HepG2 (cell line): Measurements from ENCODE around the gene ADAMTS13. TPM values are rescaled to one million over a fixed set of nuclear protein-coding genes. Genes with fewer than 3 reads are reported as not detected.
A peak's percentile ranks its signal among the peaks of the same experiment; 100 is the strongest.

Experiments
- ATAC-seq: fragments of 200-7000 bp; cut with Tn5 transposase; 3 replicates; pipeline ENCODE4 v1.9.1; 2020; ENCODE audit warnings: mild to moderate bottlenecking, moderate library complexity
- BruUV-seq: library from RNA; stranded (reverse); fragments of 400-500 nt; replicated peaks from 2 replicates; lab custom pipeline; 2021; lab: Mats Ljungman, UMichigan
- CTCF ChIA-PET: fragments of 300-600 bp; formaldehyde crosslinking; extraction: SDS; loops from one replicate; lab custom pipeline; 2021; ENCODE audit warnings: low total read pairs, inconsistent platforms, low intra/inter-chr PET ratio; lab: Yijun Ruan, JAX
- POLR2A ChIA-PET: fragments of 350-600 bp; sonication (Branson Sonifier 250); formaldehyde crosslinking; loops from one replicate; lab custom pipeline; 2020; ENCODE audit warnings: antibody characterized with exemption, inconsistent platforms; lab: Yijun Ruan, JAX
- DNase-seq: peaks from one replicate; pipeline ENCODE4 v3.0.0-alpha.2; 2015; ENCODE audit warnings: low spot score
- FAIRE-seq: peaks from 3 replicates; lab custom pipeline; 2011; peaks lifted over from hg19 to GRCh38; lab: Jason Lieb, UNC
- H2AFZ ChIP-seq: one replicate; pipeline ENCODE4 v1.6.1; 2011; ENCODE audit warnings: low read length, inconsistent platforms
- H3K27ac ChIP-seq: fragments of 300-600 bp; 3 replicates; pipeline ENCODE4 v1.8.0; 2011; ENCODE audit warnings: mixed run types, mild to moderate bottlenecking, mixed read lengths, low read length, inconsistent platforms; ENCODE audit not compliant: insufficient read depth; ENCODE audit errors: extremely low read length
- H3K27me3 ChIP-seq, 2 experiments: fragments of 200-600 bp in 1 of 2; 2 replicates in 1 of 2; 3 replicates in 1 of 2; pipeline versions ENCODE4 v1.6.0 to v1.8.0; 2011; ENCODE audit warnings: low read length in 2 of 2, mild to moderate bottlenecking in 2 of 2, moderate library complexity in 2 of 2, inconsistent platforms in 1 of 2; ENCODE audit not compliant: insufficient read depth in 2 of 2, control insufficient read depth in 1 of 2
- H3K36me3 ChIP-seq, 2 experiments: fragments of 200-600 bp in 1 of 2; replicated peaks in 1 of 2; 2 replicates in 1 of 2; 3 replicates in 1 of 2; pipeline versions ENCODE4 v1.5.1 to v1.8.0; 2011; ENCODE audit warnings: low read length in 2 of 2, inconsistent platforms in 1 of 2; ENCODE audit not compliant: insufficient read depth in 2 of 2, control insufficient read depth in 1 of 2
- H3K4me1 ChIP-seq: 2 replicates; pipeline ENCODE4 v1.5.1; 2012; ENCODE audit warnings: low read length, inconsistent platforms; ENCODE audit not compliant: insufficient read depth
- H3K4me2 ChIP-seq: 2 replicates; pipeline ENCODE4 v1.6.0; 2011; ENCODE audit warnings: low read depth, low read length, inconsistent platforms
- H3K4me3 ChIP-seq, 3 experiments: fragments of 200-600 bp in 1 of 3; sonication (generic), shearing (Covaris generic) in 1 of 3; replicated peaks in 1 of 3; 2 replicates each; pipeline ENCODE4 v1.5.1; 2011 to 2016; ENCODE audit warnings: low read length in 3 of 3, inconsistent platforms in 2 of 3, low read depth in 2 of 3, mild to moderate bottlenecking in 2 of 3, control low read depth in 1 of 3, mixed read lengths in 1 of 3; ENCODE audit not compliant: insufficient read depth in 1 of 3
- H3K79me2 ChIP-seq: one replicate; pipeline ENCODE4 v1.6.1; 2011; ENCODE audit warnings: low read length, inconsistent platforms; ENCODE audit not compliant: insufficient read depth
- H3K9ac ChIP-seq: 2 replicates; pipeline ENCODE4 v1.6.0; 2011; ENCODE audit warnings: mild to moderate bottlenecking, low read depth, low read length, inconsistent platforms; ENCODE audit not compliant: insufficient read depth
- H3K9me3 ChIP-seq: 2 replicates; pipeline ENCODE4 v1.5.1; 2012; ENCODE audit warnings: mild to moderate bottlenecking, low read length
- H4K20me1 ChIP-seq: 2 replicates; pipeline ENCODE4 v1.6.0; 2011; ENCODE audit warnings: inconsistent platforms, mild to moderate bottlenecking, low read length, moderate library complexity; ENCODE audit not compliant: insufficient read depth
- HOXA3 ChIP-seq: sonication (generic); formaldehyde crosslinking; IDR thresholded peaks from 2 replicates; pipeline ENCODE4 v1.5.0; 2020; ENCODE audit warnings: missing genetic modification reagents
- MAX ChIP-seq: IDR thresholded peaks from 2 replicates; pipeline ENCODE4 v1.6.1; 2012; ENCODE audit warnings: inconsistent platforms
- MAZ ChIP-seq, 2 experiments: sonication (generic) in 1 of 2; formaldehyde crosslinking in 1 of 2; IDR thresholded peaks; 2 replicates each; pipeline versions ENCODE4 v1.5.0 to v1.6.1; 2012 to 2020; ENCODE audit warnings: low read depth in 2 of 2, mild to moderate bottlenecking in 2 of 2, borderline replicate concordance in 1 of 2, improper control_type of control experiment in 1 of 2, low read length in 1 of 2, missing genetic modification reagents in 1 of 2, moderate library complexity in 1 of 2
- MTA1 ChIP-seq: sonication (generic); formaldehyde crosslinking; IDR thresholded peaks from 2 replicates; pipeline ENCODE4 v1.4.0; 2020; ENCODE audit warnings: missing genetic modification reagents, mild to moderate bottlenecking, borderline replicate concordance
- SNRNP70 ChIP-seq: fragments of 200-400 bp; formaldehyde crosslinking; IDR thresholded peaks from 2 replicates; pipeline ENCODE4 v1.6.1; 2017; ENCODE audit warnings: mild to moderate bottlenecking, low read depth, low read length, moderate library complexity
- TBX3 ChIP-seq: fragments of 450-650 bp; IDR thresholded peaks from 2 replicates; pipeline ENCODE4 v1.6.1; 2017; ENCODE audit warnings: antibody characterized with exemption, mild to moderate bottlenecking, inconsistent platforms, borderline replicate concordance
- TFDP1 ChIP-seq: IDR thresholded peaks from 2 replicates; pipeline ENCODE4 v1.6.1; 2016; ENCODE audit warnings: missing compliant biosample characterization, missing genetic modification reagents, borderline replicate concordance
- ZFX ChIP-seq: sonication (generic); formaldehyde crosslinking; IDR thresholded peaks from 2 replicates; pipeline ENCODE4 v1.4.0; 2020; ENCODE audit warnings: mild to moderate bottlenecking, low read depth, missing genetic modification reagents, moderate library complexity
- ZFY ChIP-seq: sonication (generic); formaldehyde crosslinking; IDR thresholded peaks from 2 replicates; pipeline ENCODE4 v1.4.0; 2020; ENCODE audit warnings: missing genetic modification reagents
- ZNF687 ChIP-seq: sonication (generic); formaldehyde crosslinking; IDR thresholded peaks from 2 replicates; pipeline ENCODE4 v1.5.1; 2020; ENCODE audit warnings: mild to moderate bottlenecking, missing genetic modification reagents, moderate library complexity
- ZNF746 ChIP-seq: sonication (generic); formaldehyde crosslinking; IDR thresholded peaks from 2 replicates; pipeline ENCODE4 v1.8.0; 2022; ENCODE audit warnings: mild to moderate bottlenecking, missing genetic modification reagents
- ZNF777 ChIP-seq: sonication (generic); formaldehyde crosslinking; IDR thresholded peaks from 2 replicates; pipeline ENCODE4 v1.4.0; 2020; ENCODE audit warnings: missing genetic modification reagents
- ZSCAN25 ChIP-seq: sonication (generic); formaldehyde crosslinking; IDR thresholded peaks from 2 replicates; pipeline ENCODE4 v1.8.0; 2022; ENCODE audit warnings: mild to moderate bottlenecking, missing genetic modification reagents
- ZSCAN31 ChIP-seq: sonication (generic); formaldehyde crosslinking; IDR thresholded peaks from 2 replicates; pipeline ENCODE4 v1.5.0; 2020; ENCODE audit warnings: low read depth, mild to moderate bottlenecking, missing genetic modification reagents
- WGBS: methylation state at CpG from one replicate; pipeline ENCODE4 v1.1.6; 2017; ENCODE audit warnings: low lambda C conversion rate; 5-methylcytosine and 5-hydroxymethylcytosine counted together
- in situ Hi-C: cut with HindIII; loops from 2 replicates; pipeline ENCODE4 v1.10.0; 2017; ENCODE audit warnings: low pct_unique_long_range_greater_than_20kb; ENCODE audit not compliant: extremely low pct_ligation_motif_present
- intact Hi-C: fragments of 100-400 bp; cut with micrococcal nuclease; formaldehyde crosslinking; loops from one replicate; pipeline ENCODE4 v1.10.0; 2022; ENCODE audit not compliant: unreplicated experiment
- polyA plus RNA-seq, 8 experiments: library from polyadenylated mRNA; depleted of rRNA in 3 of 8; stranded (reverse) in 7 of 8; unstranded in 1 of 8; fragments of >200 nt; fragmentation: Illumina TruSeq in 4 of 8; extraction: Trizol in 4 of 8; gene quantifications; 2 replicates each; pipeline versions ENCODE4 v1.2.1 to v1.2.3, GENCODE V29; 2011 to 2016; ENCODE audit warnings: low read depth in 4 of 8, missing spikeins in 1 of 8, mixed read lengths in 1 of 8; ENCODE audit not compliant: insufficient read depth in 1 of 8
- total RNA-seq, 5 experiments: library from RNA; depleted of rRNA; stranded (reverse); fragments of >200 nt; fragmentation: Illumina TruSeq; extraction: Trizol; gene quantifications; 2 replicates each; pipeline ENCODE4 v1.2.3, GENCODE V29; 2016; ENCODE audit warnings: low read depth in 1 of 5
- TF ChIP-seq, protein P1 (sequence below): sonication (generic); formaldehyde crosslinking; IDR thresholded peaks from 2 replicates; pipeline ENCODE4 v1.4.0; 2020; ENCODE audit warnings: mild to moderate bottlenecking, missing genetic modification reagents

ADAMTS13 gene
- total and polyA plus RNA-seq, 2 of the 13 experiments (the other 11 are each of a cell fraction or from before 2014, with no cell fraction given): 0.91 to 4.5 TPM

GRCh38 chr9:133428617-133429101 lies 6.5 kb downstream of the ADAMTS13 start:
- no TSS peak for BruUV-seq
- H3K27me3 ChIP-seq: no peaks in the 10 kb centered on the region; a peak in 1 of 5 replicates
- peaks cover 30% of the 10 kb centered on the region for H3K4me1 ChIP-seq
- H3K9me3 ChIP-seq: no peaks in the 10 kb centered on the region
- ATAC-seq (peak; percentile 79), FAIRE-seq (no peak), DNase-seq (peak; percentile 12)
- peak overlapping the region; percentile 83 for H3K4me2 ChIP-seq
- no peak overlapping the region for H3K27ac ChIP-seq
- intact Hi-C loops (no loop called here), in situ Hi-C loops (no loop called here)
- no peaks in the 10 kb centered on the region for H4K20me1 ChIP-seq
- POLR2A ChIA-PET: interaction anchor here (0.8 to 1.8 kb wide), 2 partner anchors 30 to 310 kb away, joined by 3 to 9 read pairs; partner anchors contain the start of genes CACFD1 and SARDH
- no peaks in the 10 kb centered on the region for H3K79me2 ChIP-seq
- no peak overlapping the region for H2AFZ ChIP-seq
- CTCF ChIA-PET: interaction anchor here (0.9 kb wide), 1 partner anchor 58 kb away, joined by 3 read pairs; no protein-coding TSS in a partner anchor
- H3K9ac ChIP-seq: no peak overlapping the region
- 33% methylated on average over 26 of the region's 57 CpGs for WGBS
- H3K4me3 ChIP-seq: peak overlapping the region in 2 of 3 experiments; percentile 48 to 60; a peak in 3 of 6 replicates
- no peaks in the 10 kb centered on the region for H3K36me3 ChIP-seq
- peak; percentile 55; the same call in 1 of the 2 replicates for TF ChIP-seq TFDP1 (CRISPR knock-in tag)
- no peak for TF ChIP-seq MAZ (IDR thresholded peaks at IDR 0.05; ENCODE audit: borderline replicate concordance, low read depth, low read length)
- TF ChIP-seq MAZ (CRISPR knock-in tag; IDR thresholded peaks at IDR 0.05; ENCODE audit: low read depth): peak; percentile 53; the same call in 1 of the 2 replicates
- TF ChIP-seq SNRNP70: no peak
- TF ChIP-seq ZNF687 (CRISPR knock-in tag): peak; percentile 67
- peak; percentile 72; the same call in 1 of the 2 replicates for TF ChIP-seq MAX
- peak; percentile 46; the same call in 1 of the 2 replicates for TF ChIP-seq HOXA3 (CRISPR knock-in tag)
- no peak for TF ChIP-seq TBX3
- TF ChIP-seq, protein P1, sequence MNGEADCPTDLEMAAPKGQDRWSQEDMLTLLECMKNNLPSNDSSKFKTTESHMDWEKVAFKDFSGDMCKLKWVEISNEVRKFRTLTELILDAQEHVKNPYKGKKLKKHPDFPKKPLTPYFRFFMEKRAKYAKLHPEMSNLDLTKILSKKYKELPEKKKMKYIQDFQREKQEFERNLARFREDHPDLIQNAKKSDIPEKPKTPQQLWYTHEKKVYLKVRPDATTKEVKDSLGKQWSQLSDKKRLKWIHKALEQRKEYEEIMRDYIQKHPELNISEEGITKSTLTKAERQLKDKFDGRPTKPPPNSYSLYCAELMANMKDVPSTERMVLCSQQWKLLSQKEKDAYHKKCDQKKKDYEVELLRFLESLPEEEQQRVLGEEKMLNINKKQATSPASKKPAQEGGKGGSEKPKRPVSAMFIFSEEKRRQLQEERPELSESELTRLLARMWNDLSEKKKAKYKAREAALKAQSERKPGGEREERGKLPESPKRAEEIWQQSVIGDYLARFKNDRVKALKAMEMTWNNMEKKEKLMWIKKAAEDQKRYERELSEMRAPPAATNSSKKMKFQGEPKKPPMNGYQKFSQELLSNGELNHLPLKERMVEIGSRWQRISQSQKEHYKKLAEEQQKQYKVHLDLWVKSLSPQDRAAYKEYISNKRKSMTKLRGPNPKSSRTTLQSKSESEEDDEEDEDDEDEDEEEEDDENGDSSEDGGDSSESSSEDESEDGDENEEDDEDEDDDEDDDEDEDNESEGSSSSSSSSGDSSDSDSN (CRISPR knock-in tag): peak; percentile 33; the same call in 1 of the 2 replicates
- 0 out of 2 replicates have a peak, but pooled peaks have one; percentile 24 for TF ChIP-seq ZFX (CRISPR knock-in tag)
- TF ChIP-seq MTA1 (CRISPR knock-in tag): peak; percentile 54; the same call in 1 of the 2 replicates
- TF ChIP-seq ZSCAN25 (CRISPR knock-in tag): peak; percentile 22; the same call in 1 of the 2 replicates
- peak; percentile 23; the same call in 1 of the 2 replicates for TF ChIP-seq ZNF746
- TF ChIP-seq ZFY (CRISPR knock-in tag): peak; percentile 57
- peak; percentile 30; the same call in 1 of the 2 replicates for TF ChIP-seq ZSCAN31
- peak; percentile 96 for TF ChIP-seq ZNF777 (CRISPR knock-in tag)
